Panc1 (cell line): Measurements from ENCODE around the gene WDR59.

Experiments
- TF ChIP-seq, protein P1 (sequence below): fragments of 450-650 bp; IDR thresholded peaks from 2 replicates; pipeline ENCODE4 v1.5.1; 2017; ENCODE audit warnings: mild to moderate bottlenecking
- TF ChIP-seq, protein P2 (sequence below), 2 experiments: IDR thresholded peaks; 2 replicates each; pipeline ENCODE4 v1.6.1; 2011 to 2012; ENCODE audit warnings: low read depth in 2 of 2, control low read depth in 1 of 2, low read length in 1 of 2, mild to moderate bottlenecking in 1 of 2, moderate library complexity in 1 of 2; ENCODE audit not compliant: insufficient read depth in 1 of 2

GRCh38 chr16:74950511-74950910 lies 34.4 kb downstream of the WDR59 start:
- TF ChIP-seq, protein P1, sequence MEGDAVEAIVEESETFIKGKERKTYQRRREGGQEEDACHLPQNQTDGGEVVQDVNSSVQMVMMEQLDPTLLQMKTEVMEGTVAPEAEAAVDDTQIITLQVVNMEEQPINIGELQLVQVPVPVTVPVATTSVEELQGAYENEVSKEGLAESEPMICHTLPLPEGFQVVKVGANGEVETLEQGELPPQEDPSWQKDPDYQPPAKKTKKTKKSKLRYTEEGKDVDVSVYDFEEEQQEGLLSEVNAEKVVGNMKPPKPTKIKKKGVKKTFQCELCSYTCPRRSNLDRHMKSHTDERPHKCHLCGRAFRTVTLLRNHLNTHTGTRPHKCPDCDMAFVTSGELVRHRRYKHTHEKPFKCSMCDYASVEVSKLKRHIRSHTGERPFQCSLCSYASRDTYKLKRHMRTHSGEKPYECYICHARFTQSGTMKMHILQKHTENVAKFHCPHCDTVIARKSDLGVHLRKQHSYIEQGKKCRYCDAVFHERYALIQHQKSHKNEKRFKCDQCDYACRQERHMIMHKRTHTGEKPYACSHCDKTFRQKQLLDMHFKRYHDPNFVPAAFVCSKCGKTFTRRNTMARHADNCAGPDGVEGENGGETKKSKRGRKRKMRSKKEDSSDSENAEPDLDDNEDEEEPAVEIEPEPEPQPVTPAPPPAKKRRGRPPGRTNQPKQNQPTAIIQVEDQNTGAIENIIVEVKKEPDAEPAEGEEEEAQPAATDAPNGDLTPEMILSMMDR, result no peak
- TF ChIP-seq, protein P2, sequence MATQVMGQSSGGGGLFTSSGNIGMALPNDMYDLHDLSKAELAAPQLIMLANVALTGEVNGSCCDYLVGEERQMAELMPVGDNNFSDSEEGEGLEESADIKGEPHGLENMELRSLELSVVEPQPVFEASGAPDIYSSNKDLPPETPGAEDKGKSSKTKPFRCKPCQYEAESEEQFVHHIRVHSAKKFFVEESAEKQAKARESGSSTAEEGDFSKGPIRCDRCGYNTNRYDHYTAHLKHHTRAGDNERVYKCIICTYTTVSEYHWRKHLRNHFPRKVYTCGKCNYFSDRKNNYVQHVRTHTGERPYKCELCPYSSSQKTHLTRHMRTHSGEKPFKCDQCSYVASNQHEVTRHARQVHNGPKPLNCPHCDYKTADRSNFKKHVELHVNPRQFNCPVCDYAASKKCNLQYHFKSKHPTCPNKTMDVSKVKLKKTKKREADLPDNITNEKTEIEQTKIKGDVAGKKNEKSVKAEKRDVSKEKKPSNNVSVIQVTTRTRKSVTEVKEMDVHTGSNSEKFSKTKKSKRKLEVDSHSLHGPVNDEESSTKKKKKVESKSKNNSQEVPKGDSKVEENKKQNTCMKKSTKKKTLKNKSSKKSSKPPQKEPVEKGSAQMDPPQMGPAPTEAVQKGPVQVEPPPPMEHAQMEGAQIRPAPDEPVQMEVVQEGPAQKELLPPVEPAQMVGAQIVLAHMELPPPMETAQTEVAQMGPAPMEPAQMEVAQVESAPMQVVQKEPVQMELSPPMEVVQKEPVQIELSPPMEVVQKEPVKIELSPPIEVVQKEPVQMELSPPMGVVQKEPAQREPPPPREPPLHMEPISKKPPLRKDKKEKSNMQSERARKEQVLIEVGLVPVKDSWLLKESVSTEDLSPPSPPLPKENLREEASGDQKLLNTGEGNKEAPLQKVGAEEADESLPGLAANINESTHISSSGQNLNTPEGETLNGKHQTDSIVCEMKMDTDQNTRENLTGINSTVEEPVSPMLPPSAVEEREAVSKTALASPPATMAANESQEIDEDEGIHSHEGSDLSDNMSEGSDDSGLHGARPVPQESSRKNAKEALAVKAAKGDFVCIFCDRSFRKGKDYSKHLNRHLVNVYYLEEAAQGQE (IDR thresholded peaks at IDR 0.05; ENCODE audit: insufficient read depth in 1 of 2, low read depth in 2 of 2, low read length in 1 of 2), result no peak
